Liver (tissue), 9 donors: ENCODE results near the gene PTPRN2. TPM values are rescaled to one million over a fixed set of nuclear protein-coding genes. Genes with fewer than 3 reads are reported as not detected.

ENCODE experiments used
- DNase-seq: peaks from one replicate; pipeline ENCODE4 v3.0.0-alpha.2; 2017; ENCODE audit warnings: low spot score
- H3K27ac ChIP-seq, 2 donors: one replicate each; pipeline ENCODE4 v1.7.0; 2013; ENCODE audit warnings: inconsistent platforms in 2 of 2, low read length in 2 of 2, control low read depth in 1 of 2, low read depth in 1 of 2, mild to moderate bottlenecking in 1 of 2
- H3K27me3 ChIP-seq, 4 donors: one replicate each; pipeline versions ENCODE4 v1.6.1 to v1.7.0; 2013; ENCODE audit warnings: low read length in 3 of 4, inconsistent platforms in 1 of 4, mild to moderate bottlenecking in 1 of 4, moderate library complexity in 1 of 4; ENCODE audit not compliant: control insufficient read depth in 4 of 4, insufficient read depth in 4 of 4
- H3K36me3 ChIP-seq, 4 donors: one replicate each; pipeline versions ENCODE4 v1.6.1 to v1.7.0; 2013; ENCODE audit warnings: low read length in 3 of 4, mild to moderate bottlenecking in 3 of 4, low read depth in 1 of 4, moderate library complexity in 1 of 4; ENCODE audit not compliant: control insufficient read depth in 4 of 4, insufficient read depth in 3 of 4
- H3K4me1 ChIP-seq, 4 donors: one replicate each; pipeline versions ENCODE4 v1.6.1 to v1.7.0; 2013; ENCODE audit warnings: low read length in 3 of 4, mild to moderate bottlenecking in 3 of 4, moderate library complexity in 1 of 4; ENCODE audit not compliant: control insufficient read depth in 4 of 4, insufficient read depth in 4 of 4
- H3K4me3 ChIP-seq, 3 donors: one replicate each; pipeline versions ENCODE4 v1.6.1 to v1.7.0; 2013; ENCODE audit warnings: low read length in 3 of 3, control low read depth in 1 of 3, low read depth in 1 of 3, mild to moderate bottlenecking in 1 of 3
- H3K9ac ChIP-seq, 2 donors: one replicate each; pipeline ENCODE4 v1.7.0; 2013; ENCODE audit warnings: low read length in 2 of 2, mild to moderate bottlenecking in 2 of 2, moderate library complexity in 2 of 2, control low read depth in 1 of 2, low read depth in 1 of 2
- H3K9me3 ChIP-seq, 4 donors: one replicate each; pipeline versions ENCODE4 v1.6.1 to v1.7.0; 2013; ENCODE audit warnings: low read length in 3 of 4; ENCODE audit not compliant: control insufficient read depth in 4 of 4
- CTCF ChIP-seq: fragments of 150-350 bp; IDR thresholded peaks from 2 replicates; pipeline ENCODE4 v1.5.1; 2017; ENCODE audit warnings: improper control_type of control experiment, low read depth, low read length; ENCODE audit not compliant: missing input control
- EGR1 ChIP-seq, 2 donors: IDR thresholded peaks; 2 replicates each; pipeline ENCODE4 v1.6.1; 2016 to 2018; ENCODE audit warnings: antibody characterized with exemption in 2 of 2, low read depth in 2 of 2
- FOXA1 ChIP-seq: IDR thresholded peaks from 2 replicates; pipeline ENCODE4 v1.6.1; 2016; ENCODE audit warnings: antibody characterized with exemption
- FOXA2 ChIP-seq: IDR thresholded peaks from 2 replicates; pipeline ENCODE4 v1.6.1; 2016; ENCODE audit warnings: antibody characterized with exemption
- GABPA ChIP-seq, 2 donors: IDR thresholded peaks in 1 of 2; conservative IDR thresholded peaks in 1 of 2; 2 replicates each; pipeline ENCODE4 v1.6.1; 2016; ENCODE audit warnings: antibody characterized with exemption in 2 of 2, mild to moderate bottlenecking in 1 of 2, moderate library complexity in 1 of 2
- HNF4A ChIP-seq, 2 donors: conservative IDR thresholded peaks; 2 replicates each; pipeline ENCODE4 v1.6.1; 2016; ENCODE audit warnings: antibody characterized with exemption in 2 of 2, mild to moderate bottlenecking in 2 of 2
- HNF4G ChIP-seq: IDR thresholded peaks from 2 replicates; pipeline ENCODE4 v1.6.1; 2016; ENCODE audit warnings: antibody characterized with exemption
- JUND ChIP-seq, 2 donors: IDR thresholded peaks; 2 replicates each; pipeline ENCODE4 v1.6.1; 2016; ENCODE audit warnings: antibody characterized with exemption in 2 of 2
- NR2F2 ChIP-seq: IDR thresholded peaks from 2 replicates; pipeline ENCODE4 v1.6.1; 2016; ENCODE audit warnings: antibody characterized with exemption
- RAD21 ChIP-seq, 2 donors: IDR thresholded peaks; 2 replicates each; pipeline ENCODE4 v1.6.1; 2016; ENCODE audit warnings: antibody characterized with exemption in 2 of 2, mild to moderate bottlenecking in 2 of 2
- RXRA ChIP-seq, 2 donors: IDR thresholded peaks; 2 replicates each; pipeline ENCODE4 v1.6.1; 2017 to 2018; ENCODE audit warnings: antibody characterized with exemption in 2 of 2, mild to moderate bottlenecking in 1 of 2
- SP1 ChIP-seq: IDR thresholded peaks from 2 replicates; pipeline ENCODE4 v1.6.1; 2018; ENCODE audit warnings: antibody characterized with exemption, mild to moderate bottlenecking
- TAF1 ChIP-seq: conservative IDR thresholded peaks from 2 replicates; pipeline ENCODE4 v1.6.1; 2016; ENCODE audit warnings: antibody characterized with exemption, mild to moderate bottlenecking
- YY1 ChIP-seq: IDR thresholded peaks from 2 replicates; pipeline ENCODE4 v1.6.1; 2016; ENCODE audit warnings: antibody characterized with exemption, mild to moderate bottlenecking
- WGBS: extraction: QIAGEN DNeasy Blood & Tissue Kit; methylation state at CpG from one replicate; pipeline ENCODE4 v1.1.7; 2013; 5-methylcytosine and 5-hydroxymethylcytosine counted together
- polyA plus RNA-seq, 2 donors: library from polyadenylated mRNA; stranded (reverse) in 1 of 2; unstranded in 1 of 2; fragments of 200-250 nt in 1 of 2; fragments of >200 nt in 1 of 2; fragmentation: Nextera tagmentation in 1 of 2; extraction: Ambion mirVana in 1 of 2; gene quantifications; one replicate each; pipeline versions ENCODE4 v1.2.1 to v1.2.3, GENCODE V29; 2013 to 2015
- total RNA-seq, 2 donors: library from RNA; depleted of rRNA; stranded (reverse); fragments of >200 nt; gene quantifications; one replicate each; pipeline ENCODE4 v1.2.3, GENCODE V29; 2014
- TF ChIP-seq, protein P1 (sequence below): IDR thresholded peaks from 2 replicates; pipeline ENCODE4 v1.6.1; 2016; ENCODE audit warnings: antibody characterized with exemption
- TF ChIP-seq, protein P2 (sequence below): IDR thresholded peaks from 2 replicates; pipeline ENCODE4 v1.6.1; 2016; ENCODE audit warnings: antibody characterized with exemption
- TF ChIP-seq, protein P3 (sequence below): IDR thresholded peaks from 2 replicates; pipeline ENCODE4 v1.6.1; 2016; ENCODE audit warnings: antibody characterized with exemption, mild to moderate bottlenecking
- donor health status: healthy.
- donor health status: healthy.
- donor health status: healthy.
- donor health status: healthy.
- donor health status: healthy.

PTPRN2 gene
- total and polyA plus RNA-seq, 4 donors: 0.75 to 1.9 (median 1.1) TPM

- no peak for TF ChIP-seq HNF4G
- no peak for TF ChIP-seq YY1
- TF ChIP-seq JUND (IDR thresholded peaks at IDR 0.05): no peak
- TF ChIP-seq FOXA2: no peak
- TF ChIP-seq CTCF: no peak
- TF ChIP-seq NR2F2: no peak
- TF ChIP-seq, protein P1, sequence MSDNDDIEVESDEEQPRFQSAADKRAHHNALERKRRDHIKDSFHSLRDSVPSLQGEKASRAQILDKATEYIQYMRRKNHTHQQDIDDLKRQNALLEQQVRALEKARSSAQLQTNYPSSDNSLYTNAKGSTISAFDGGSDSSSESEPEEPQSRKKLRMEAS: no peak
- no peak for TF ChIP-seq HNF4A (conservative IDR thresholded peaks at IDR 0.05)
- TF ChIP-seq RAD21 (IDR thresholded peaks at IDR 0.05): no peak
- TF ChIP-seq, protein P2, sequence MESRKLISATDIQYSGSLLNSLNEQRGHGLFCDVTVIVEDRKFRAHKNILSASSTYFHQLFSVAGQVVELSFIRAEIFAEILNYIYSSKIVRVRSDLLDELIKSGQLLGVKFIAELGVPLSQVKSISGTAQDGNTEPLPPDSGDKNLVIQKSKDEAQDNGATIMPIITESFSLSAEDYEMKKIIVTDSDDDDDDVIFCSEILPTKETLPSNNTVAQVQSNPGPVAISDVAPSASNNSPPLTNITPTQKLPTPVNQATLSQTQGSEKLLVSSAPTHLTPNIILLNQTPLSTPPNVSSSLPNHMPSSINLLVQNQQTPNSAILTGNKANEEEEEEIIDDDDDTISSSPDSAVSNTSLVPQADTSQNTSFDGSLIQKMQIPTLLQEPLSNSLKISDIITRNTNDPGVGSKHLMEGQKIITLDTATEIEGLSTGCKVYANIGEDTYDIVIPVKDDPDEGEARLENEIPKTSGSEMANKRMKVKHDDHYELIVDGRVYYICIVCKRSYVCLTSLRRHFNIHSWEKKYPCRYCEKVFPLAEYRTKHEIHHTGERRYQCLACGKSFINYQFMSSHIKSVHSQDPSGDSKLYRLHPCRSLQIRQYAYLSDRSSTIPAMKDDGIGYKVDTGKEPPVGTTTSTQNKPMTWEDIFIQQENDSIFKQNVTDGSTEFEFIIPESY: no peak
- no peak for TF ChIP-seq GABPA (IDR thresholded peaks at IDR 0.05 in 1 of 2, conservative IDR thresholded peaks at IDR 0.05 in 1 of 2)
- no peak for TF ChIP-seq FOXA1
- TF ChIP-seq, protein P3, sequence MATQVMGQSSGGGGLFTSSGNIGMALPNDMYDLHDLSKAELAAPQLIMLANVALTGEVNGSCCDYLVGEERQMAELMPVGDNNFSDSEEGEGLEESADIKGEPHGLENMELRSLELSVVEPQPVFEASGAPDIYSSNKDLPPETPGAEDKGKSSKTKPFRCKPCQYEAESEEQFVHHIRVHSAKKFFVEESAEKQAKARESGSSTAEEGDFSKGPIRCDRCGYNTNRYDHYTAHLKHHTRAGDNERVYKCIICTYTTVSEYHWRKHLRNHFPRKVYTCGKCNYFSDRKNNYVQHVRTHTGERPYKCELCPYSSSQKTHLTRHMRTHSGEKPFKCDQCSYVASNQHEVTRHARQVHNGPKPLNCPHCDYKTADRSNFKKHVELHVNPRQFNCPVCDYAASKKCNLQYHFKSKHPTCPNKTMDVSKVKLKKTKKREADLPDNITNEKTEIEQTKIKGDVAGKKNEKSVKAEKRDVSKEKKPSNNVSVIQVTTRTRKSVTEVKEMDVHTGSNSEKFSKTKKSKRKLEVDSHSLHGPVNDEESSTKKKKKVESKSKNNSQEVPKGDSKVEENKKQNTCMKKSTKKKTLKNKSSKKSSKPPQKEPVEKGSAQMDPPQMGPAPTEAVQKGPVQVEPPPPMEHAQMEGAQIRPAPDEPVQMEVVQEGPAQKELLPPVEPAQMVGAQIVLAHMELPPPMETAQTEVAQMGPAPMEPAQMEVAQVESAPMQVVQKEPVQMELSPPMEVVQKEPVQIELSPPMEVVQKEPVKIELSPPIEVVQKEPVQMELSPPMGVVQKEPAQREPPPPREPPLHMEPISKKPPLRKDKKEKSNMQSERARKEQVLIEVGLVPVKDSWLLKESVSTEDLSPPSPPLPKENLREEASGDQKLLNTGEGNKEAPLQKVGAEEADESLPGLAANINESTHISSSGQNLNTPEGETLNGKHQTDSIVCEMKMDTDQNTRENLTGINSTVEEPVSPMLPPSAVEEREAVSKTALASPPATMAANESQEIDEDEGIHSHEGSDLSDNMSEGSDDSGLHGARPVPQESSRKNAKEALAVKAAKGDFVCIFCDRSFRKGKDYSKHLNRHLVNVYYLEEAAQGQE: no peak
- no peak for TF ChIP-seq TAF1
- TF ChIP-seq SP1: no peak
- H3K9me3 ChIP-seq: no peaks in the 10 kb centered on the region
- no peaks in the 10 kb centered on the region for H3K27me3 ChIP-seq
- 89% methylated on average over 11 of the region's 11 CpGs for WGBS
- no peak overlapping the region for H3K4me3 ChIP-seq
- no peaks in the 10 kb centered on the region for H3K4me1 ChIP-seq
- H3K9ac ChIP-seq: no peak overlapping the region
- no peaks in the 10 kb centered on the region for H3K36me3 ChIP-seq
- no peak for DNase-seq
- H3K27ac ChIP-seq: no peak overlapping the region
Observed at GRCh38 chr7:158315326-158315725, 272.3 kb downstream of the PTPRN2 start.

DNA sequence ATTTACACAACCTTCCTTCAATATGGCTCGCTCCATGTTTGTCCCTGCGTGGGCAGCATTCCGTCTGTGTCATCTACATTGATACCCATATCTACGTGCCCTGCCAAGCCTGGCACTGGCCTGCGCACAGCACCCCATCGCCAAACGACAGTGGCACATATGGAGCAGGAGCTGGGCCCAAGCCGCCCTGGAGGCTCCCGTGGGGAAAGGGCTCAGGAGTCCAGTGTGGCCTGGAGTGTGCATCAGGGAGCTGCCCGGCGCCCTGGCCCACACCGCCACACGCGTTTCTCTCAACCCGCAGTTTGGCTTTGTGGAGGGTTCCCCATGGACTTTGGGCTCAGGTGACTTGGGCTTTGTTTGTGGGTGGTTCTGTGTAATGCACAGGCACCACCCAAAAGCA, 273.2 kb downstream of the PTPRN2 start:
- Histone ChIP-seq H3K9me3 (no peaks in the 10 kb centered on the region), H3K27me3 (no peaks in the 10 kb centered on the region), H3K9ac (no peak overlapping the region), H3K36me3 (no peaks in the 10 kb centered on the region), H3K4me3 (no peak overlapping the region), H3K27ac (no peak overlapping the region), H3K4me1 (no peaks in the 10 kb centered on the region)
- no peak for DNase-seq
- TF ChIP-seq CTCF: no peak
- TF ChIP-seq FOXA1: no peak
- TF ChIP-seq RXRA (IDR thresholded peaks at IDR 0.05): no peak
- TF ChIP-seq EGR1 (IDR thresholded peaks at IDR 0.05; ENCODE audit: low read depth in 2 of 2): no peak
- 95% methylated on average over 15 of the region's 15 CpGs for WGBS
